Measurements from ENCODE around the gene TBC1D32.
"Not testable (repeated sequence)": the region's sequence is repeated elsewhere in the genome, so short reads cannot be mapped to it uniquely, and the experiment has no call there.

TBC1D32 gene

DNA sequence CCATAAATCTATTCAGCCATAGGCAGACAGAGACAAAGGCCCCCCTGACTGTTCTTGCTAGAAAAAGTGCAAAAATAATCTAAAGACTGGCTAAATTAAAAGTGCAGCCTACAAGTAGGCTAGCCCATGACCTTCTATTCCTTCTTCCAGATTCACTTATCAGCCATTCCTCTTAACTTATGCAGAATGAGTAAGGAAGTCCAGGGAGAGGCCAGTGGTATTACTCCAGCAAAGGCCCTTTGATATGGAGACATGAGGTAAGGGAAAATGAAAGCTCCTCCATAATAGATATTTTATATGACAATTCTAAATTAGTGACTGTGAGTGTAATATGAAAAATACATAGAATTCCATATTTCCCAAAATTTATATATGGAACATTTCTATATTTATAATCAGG, 199.4 kb downstream of the TBC1D32 start:
- no peak for DNase-seq (ENCODE audit: low read depth)

DNA sequence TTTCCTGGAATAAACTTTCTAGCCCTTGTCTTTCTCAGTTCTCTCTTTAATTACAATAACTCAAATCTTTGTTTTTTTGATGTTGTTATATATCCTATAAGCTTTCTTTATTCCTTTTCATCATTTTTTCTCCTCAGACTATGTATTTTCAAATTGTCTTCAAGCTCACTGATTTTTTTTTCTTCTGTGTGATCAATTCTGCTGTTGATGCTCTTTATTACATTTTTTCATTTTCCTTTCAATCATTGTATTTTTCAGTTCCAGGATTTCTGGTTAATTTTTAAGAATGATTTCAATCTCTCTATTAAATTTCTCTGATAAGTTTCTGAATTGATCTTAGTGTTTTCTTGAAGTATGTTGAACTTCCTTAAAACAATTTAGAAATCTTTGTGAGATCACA, 209.7 kb downstream of the TBC1D32 start:
- DNase-seq (ENCODE audit: low read depth): no peak

DNA sequence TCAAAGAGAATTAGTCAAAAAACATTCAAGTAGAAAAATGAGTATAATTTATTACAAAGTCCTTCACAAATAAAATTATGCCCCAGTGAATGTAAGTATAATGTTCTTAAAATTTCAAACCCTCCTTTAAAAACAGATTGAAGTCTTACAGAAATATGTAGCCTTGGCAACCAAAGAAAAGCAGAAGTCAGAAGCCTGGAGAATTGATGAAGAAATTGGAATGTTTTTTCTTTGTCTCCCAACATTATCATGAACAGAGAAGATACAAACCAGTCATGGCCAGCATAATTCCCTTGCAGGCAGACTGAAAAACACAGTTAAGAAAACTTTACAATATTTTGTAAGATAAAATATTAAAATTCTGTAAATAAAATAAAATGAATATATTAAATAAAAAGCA, 221.9 kb downstream of the TBC1D32 start:
- DNase-seq (ENCODE audit: low read depth): no peak

DNA sequence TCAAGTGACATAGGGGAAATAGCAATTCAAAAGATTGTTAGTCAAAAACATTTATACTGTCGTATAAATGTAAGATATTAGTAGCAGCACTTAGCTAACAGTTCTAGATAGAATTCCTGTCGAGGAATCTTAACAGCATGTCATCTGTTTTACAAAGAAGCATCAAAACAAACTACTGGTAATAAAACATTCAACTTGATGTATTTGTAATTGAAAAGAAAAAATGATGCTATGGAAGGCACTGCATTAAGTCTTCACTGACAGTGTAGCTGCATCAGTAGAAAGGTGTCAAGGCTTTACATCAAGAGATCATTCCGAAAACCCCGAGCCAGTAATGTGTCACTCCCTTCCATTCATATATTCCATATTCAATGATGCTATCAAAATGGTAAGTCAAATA, 223.5 kb downstream of the TBC1D32 start:
- DNase-seq (ENCODE audit: low read depth): no peak

DNA sequence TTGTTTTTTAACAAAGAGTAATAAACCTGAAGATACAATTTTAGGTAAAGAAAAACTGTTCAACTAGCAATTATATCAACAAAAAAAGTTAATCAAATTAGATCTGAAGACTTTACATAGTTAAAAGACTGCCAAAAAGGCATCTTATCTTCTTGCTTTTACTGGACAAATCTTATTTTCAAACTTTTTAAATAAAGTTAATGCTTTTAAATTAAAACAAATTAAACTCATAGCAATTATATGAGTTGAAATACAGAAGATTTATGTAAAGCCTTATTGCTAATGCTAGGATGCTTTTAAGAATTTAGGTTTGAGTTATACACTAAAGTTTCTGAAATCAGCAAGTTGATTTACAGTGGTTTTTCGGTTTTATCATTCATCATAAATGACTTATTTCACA, 227.3 kb downstream of the TBC1D32 start:
- no peak for DNase-seq (ENCODE audit: low read depth)

DNA sequence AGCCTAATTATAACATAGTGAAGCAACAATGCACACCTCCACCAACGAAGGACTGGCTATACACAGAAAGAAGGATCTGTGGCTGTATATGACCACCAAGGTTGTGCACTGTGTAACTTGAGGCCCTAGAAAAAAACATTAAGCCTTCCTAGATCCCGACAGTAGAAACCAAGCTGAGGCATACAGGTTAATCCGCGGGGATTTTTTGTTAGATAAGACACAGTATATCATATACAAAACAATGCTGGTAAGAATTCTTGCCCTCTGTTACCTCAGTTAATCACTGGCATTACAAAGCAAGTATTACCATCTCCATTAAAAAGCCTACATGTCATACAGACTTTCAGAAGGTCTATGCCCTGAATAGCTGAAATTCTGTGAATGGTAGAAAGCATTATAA, 228.8 kb downstream of the TBC1D32 start:
- no peak for DNase-seq (ENCODE audit: low read depth)

DNA sequence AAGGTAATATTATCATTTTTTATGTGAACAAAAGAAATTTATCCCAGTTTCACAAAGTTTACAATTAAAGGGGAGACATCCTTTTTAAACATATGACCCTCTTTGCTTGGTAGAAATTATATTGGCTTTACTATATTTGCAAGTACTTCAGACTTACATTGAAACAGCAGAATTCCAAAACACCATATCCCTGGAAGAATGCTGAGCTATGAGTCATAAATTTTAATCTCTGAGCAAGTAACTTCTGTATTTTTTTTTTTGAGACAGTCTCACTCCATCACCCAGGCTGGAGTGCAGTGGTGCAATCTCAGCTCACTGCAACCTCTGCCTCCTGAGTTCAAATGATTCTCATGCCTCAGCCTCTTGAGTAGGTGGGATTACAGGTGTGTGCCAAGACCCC, 240.4 kb downstream of the TBC1D32 start:
- DNase-seq (ENCODE audit: low read depth): no peak

DNA sequence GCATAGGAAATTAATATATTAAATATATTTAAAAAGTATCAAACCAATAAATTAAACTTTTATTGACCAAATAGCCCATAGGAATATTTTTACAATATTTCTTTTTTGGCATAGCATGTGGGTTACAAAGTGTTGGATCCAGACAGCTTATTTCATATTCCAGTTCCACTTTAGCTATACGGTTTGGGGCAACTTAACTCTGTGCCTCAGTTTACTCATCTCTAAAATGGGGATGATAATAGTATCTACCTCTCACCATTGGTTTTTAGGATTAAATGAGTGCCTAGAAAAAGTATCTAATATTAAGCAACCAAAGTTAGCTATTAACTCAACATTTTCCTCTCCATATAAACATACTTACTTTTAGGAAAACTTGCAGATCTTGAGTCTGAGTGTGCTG, 243.8 kb downstream of the TBC1D32 start:
- no peak for DNase-seq (ENCODE audit: low read depth)

DNA sequence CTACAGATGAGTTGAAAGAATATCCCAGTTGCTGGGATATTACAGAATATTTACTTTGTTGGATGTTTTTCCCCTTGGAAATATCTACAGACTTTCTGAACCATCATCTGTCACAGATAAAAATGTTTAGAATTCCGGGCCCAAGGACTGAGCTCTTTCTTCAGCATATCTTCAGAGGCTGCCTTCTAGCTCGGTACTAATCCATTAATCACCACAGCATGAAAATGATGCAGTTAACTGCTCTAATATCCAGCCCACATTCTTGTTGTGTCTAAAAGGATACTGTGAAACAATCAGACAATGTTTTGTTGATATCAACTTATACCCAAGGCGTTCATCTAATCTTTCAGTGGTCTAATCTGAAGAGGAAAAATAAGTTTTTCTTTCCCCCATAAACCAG, 247.4 kb downstream of the TBC1D32 start:
- no peak for DNase-seq (ENCODE audit: low read depth)

DNA sequence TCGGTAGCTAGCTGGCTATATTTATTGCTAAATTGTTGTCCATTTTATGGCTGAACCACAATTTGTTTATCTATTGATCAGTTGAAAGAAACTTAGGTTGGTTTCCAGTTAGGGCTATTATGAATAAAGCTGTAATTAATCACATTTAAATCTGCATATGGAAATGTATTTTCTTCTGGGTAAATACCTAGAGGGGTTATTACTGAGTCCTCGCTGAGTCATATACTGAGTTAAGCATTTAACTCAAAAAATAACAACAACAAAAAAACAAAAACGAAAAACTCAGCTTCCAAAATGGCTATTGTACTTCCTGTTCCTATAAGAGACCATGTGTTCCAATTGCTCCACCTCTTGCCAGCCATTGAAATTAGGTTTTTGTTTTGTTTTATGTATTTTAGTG, 258.2 kb downstream of the TBC1D32 start:
- no peak for DNase-seq (ENCODE audit: low read depth)

DNA sequence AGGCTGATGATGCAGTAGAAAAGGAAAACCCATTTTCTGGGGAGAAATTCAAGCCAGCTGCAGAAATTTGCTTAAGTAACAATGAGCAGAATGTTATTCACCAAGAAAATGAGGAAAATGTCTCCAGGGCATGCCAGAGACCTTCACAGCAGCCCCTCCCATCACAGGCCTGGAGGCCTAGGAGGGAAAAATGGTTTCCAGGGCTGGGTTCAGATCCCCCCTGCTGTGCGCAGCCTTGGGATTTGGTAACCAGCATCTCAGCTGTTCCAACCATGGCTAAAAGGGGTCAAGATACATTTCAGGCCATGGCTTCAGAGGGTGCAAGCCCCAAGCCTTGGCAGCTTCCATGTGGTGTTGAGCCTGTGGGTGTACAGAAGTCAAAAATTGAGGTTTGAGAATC, 265.5 kb downstream of the TBC1D32 start:
- DNase-seq (ENCODE audit: low read depth): not testable (repeated sequence)

DNA sequence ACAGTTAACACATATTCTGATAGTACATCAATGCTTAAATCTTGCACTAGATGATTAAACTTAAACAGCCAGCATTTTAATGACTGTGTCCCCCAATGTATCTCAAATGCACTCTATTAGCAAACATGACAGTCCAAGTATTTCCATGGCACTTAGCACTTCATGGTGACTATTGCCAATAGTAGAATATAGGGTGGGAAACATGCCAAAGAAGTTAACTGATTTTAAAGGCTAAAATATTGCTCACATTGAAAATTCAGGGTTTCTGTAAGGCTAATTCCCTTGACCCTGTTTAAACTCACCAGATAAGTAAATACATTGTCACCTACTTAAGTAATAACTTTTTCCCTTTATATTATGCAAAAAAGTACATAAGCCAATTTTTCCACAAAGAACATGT, 266.9 kb downstream of the TBC1D32 start:
- no peak for DNase-seq (ENCODE audit: low read depth)

DNA sequence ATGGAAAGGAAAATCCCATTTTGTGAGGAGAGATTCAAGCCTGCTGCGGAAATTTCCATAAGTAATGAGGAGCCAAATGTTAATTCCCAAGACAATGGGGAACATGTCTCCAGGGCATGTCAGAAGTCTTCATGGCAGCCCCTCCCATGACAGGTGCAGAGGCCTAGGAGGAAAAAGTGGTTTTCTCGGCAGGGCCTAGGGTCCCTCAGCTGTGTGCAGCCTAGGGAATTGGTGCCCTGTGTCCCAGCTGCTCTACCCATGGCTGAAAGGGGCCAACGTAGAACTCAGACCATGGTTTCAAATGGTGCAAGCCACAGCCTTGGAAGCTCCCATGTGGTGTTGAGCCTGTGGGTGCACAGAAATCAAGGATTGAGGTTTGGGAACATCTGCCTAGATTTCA, 269.9 kb downstream of the TBC1D32 start:
- DNase-seq (ENCODE audit: low read depth): no peak

DNA sequence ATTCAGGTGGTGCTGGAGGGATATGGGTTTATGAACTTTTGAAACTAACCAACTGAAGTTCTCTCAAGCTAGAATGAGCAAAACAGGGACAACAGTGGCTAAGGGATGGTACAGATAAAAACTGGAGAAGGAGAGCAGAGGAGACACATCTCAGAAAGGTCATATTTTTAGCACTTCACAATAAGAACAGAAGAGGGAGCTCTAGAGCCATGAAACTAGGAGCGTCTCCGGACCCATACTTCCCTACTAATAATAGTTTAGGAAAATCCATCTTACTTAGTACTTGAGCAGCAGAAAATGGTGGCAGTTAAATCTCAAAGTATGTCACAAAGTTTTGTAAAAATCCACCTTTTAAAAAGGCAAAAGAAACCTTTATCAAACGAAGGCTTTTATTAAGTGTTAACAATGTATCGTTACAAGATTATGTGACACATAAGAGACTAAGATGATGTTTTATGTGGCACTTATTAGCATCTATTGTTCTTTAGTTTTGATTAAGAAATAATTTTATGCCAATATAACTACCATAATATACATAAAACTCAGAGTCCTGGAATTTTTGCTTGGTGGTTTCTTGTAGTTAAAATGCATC, 278.6 kb downstream of the TBC1D32 start:
- DNase-seq (ENCODE audit: low read depth): no peak

DNA sequence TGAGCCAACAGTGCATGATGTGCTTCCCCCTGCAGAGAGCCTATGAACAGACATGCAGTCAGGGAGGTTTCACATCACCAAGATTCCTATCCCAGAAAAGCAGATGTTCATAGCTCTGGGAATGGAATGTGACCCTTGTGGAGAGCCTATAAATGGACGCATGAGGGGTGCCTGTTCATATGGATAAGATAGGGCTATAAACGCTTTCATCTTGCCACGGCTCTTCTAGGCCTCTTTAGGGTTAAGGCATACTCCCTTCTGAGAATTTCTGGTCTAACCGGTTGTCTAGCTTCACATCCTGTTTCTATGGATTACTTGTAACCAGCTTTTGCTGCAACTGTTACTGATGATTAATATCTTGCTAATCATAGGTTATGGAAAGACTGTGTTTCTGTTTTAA, 285.7 kb downstream of the TBC1D32 start:
- not testable (repeated sequence) for DNase-seq (ENCODE audit: low read depth)

DNA sequence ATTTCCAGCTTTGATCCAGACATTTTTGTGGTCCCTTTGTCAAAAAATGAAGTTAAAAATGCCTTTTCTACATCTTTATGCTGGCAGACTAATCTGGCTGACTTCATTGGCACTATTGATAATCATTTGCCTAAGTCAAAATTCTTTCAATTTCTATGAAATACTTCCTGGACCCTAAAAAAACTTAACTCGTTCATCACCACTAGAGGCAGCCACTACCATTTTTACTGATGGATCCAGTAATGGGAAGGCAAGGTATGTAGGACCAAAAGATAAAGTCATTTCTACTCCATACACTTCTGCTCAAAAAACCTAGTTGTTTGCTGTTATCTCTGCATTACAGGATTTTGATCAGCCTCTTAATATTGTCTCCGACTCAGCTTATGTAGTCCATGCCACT, 289.4 kb downstream of the TBC1D32 start:
- not testable (repeated sequence) for DNase-seq (ENCODE audit: low read depth)

DNA sequence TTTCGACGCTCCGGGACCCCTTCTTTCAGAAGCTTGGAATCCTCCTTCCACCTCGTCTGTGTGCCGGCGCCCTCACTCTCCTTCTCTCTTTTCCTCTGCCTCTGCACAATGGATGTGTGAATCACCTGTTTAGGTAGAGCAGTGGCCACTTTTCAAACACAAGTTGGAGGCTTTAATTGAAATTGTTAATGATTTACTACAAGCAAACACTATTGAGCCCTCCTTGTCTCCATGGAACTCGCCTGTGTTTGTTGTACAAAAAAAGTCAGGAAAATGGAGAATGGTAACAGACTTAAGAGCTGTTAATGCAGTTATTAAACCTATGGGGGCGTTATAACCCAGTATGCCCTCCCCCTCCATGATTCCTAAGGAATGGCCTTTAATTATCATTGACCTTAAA, 290.6 kb downstream of the TBC1D32 start:
- not testable (repeated sequence) for DNase-seq (ENCODE audit: low read depth)

DNA sequence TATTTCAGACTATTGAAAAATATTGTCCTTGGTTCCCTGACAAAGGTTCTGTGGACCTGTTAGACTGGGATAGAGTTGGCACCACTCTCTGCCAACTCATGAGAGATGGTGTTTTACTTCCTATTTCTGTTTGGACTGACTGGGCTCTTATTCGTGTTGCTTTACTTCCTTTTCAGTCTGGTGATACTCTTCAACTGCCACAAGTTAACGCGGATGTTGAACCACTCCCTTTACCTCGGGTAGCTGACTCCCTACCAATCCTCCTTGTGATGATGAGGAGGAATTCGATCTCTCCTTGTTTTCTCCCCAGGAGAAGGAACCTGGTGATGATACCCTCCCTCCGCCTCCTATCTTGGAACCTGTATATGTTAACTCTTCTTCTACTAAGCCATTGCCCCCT, 291.1 kb downstream of the TBC1D32 start:
- DNase-seq (ENCODE audit: low read depth): not testable (repeated sequence)

DNA sequence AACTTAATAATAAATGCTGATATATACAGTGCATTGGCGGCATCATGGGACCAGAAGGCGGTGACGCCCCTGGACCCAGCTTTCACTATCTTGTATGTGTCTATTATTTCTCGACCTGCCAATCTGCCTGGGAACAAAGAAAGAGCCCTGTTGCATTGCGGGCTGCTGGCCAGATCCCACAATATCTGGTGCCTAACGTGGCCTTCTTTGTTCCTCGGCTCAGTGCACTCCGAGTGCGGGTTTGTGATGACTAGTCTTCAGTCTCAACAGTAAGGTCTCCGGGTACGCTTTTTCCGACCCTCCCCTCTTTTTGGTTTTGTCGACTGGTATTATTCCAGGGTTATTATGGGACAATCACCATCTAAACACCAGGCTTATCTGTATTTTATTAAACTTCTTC, 291.5 kb downstream of the TBC1D32 start:
- no peak for DNase-seq (ENCODE audit: low read depth)

DNA sequence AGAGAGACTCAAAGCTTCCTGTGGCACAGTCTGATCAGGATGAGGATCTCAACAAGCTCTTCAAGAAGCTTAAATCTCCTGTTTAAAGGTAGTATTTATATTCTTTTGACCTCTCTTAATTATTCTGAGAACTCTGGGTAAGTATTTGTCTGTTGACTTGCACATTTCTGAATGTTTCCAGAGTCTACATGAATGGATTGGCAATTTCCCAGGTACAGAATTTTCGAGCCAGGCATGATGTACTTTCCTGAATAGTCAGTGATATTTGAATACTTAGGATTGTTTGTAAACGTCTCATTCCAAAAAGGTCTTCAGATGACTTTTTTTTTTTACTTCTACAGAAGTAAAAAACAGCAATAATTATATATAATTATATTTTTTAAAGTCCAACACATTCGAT, 293.4 kb downstream of the TBC1D32 start:
- no peak for DNase-seq (ENCODE audit: low read depth)

DNA sequence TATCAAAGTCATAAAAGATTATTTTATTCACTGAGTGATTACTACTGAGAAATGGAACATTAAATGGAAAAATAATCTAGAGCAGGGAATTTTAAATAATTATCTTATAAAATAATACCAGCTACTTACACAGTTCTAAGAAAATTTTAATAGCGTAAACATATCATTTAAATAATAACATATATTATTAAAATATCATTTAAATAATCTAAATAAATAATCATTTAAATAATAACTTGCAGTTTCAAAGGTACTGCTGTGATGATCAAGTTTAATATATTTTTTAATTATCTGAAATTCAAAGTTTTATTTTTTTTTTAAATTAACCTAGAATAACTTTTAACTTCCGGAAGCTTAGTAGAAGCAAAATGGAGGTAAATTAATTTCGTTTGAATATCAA, 301.2 kb downstream of the TBC1D32 start:
- DNase-seq (ENCODE audit: low read depth): no peak

DNA sequence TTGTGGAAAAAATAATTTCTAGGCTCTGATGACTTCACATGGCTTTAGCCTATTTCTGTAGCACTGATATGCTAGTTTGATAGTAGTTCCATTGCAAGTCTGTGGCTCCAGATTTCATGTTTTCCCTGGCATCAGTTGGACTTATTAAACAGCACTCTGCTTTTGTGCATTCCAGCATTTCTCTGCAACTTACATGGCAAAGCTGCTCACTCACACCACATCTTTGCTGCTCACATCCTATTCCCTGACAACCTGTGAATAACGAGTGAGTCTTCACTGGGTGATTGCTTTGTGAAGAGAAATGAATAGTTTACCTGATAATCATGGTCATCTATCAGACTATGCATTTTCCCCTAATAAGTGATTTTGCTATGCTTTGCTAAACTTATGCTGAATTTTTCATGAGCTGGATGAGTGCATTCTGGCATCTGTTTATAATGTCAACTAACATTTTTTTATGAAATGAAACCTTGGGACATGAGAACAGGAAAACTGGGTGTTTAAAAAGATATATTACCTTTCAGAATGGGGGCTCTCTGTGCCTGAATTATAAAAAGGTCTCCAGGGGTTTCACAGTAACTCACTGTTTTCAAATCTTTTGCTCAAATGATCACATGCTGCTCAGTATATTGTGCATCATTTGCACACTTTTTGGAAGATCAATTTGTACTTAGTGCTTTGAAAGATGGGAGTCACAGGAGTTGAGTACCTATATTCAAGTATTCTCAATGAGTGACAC, 301.8 kb downstream of the TBC1D32 start:
- DNase-seq (ENCODE audit: low read depth): no peak
